H4 (cell line): Measurements from ENCODE around the gene MED6. TPM values are rescaled to one million over a fixed set of nuclear protein-coding genes. Genes with fewer than 3 reads are reported as not detected.
A peak's percentile ranks its signal among the peaks of the same experiment; 100 is the strongest.

Experiments used
- DNase-seq: peaks from one replicate; pipeline ENCODE4 v3.0.0-alpha.2; 2015; ENCODE audit warnings: low spot score
- total RNA-seq: library from RNA; depleted of rRNA; stranded (reverse); fragments of >200 nt; shearing (Covaris generic); gene quantifications from 2 replicates; pipeline ENCODE4 v1.2.3, GENCODE V29; 2014; rRNA removed

Gene MED6, protein sequence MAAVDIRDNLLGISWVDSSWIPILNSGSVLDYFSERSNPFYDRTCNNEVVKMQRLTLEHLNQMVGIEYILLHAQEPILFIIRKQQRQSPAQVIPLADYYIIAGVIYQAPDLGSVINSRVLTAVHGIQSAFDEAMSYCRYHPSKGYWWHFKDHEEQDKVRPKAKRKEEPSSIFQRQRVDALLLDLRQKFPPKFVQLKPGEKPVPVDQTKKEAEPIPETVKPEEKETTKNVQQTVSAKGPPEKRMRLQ
- 48.6 and 50.4 TPM in 2 replicates for total RNA-seq

DNA sequence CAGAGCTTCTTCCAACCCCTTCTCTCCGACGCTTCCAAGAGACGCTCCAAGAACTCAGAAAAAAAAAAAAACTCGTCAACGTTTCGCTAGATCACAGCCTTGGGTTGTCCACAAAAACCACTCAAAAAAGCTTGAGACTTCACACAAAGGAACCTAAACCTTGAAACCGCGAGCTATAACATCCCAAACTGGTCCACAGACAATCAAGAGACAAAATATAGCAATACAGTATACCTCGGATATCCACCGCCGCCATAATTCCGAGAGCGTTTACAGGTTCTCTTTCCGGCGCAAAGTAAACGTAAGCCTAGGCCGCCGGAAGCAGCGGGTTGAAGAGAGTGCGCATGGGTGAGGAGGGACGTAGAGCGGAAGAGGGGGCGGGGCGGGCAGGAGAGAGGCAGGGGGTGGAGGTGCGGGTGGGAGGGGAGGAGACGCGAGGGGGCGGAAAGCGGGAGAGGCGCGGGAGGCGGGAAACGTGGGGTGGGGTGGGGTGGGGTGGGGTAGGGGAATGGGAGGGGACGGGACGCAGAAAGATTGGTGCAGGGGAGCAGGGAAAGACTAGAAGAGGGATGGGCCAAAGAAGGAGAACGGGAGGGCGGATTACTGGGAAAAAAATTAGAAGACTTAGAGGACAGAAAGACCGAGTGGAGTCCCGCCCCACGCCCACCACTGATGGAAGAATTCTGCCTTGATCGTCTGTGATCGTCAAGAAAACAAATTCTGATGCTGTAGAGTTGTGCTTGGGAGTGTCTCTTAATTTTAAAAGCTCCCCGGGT is at the start of gene MED6:
Gene MED6 (minus strand): TSS at position 274 of the 776 bp plus-strand sequence. CDS start 18 bp downstream, at position 256.
- DNase-seq: peak; percentile 92

DNA sequence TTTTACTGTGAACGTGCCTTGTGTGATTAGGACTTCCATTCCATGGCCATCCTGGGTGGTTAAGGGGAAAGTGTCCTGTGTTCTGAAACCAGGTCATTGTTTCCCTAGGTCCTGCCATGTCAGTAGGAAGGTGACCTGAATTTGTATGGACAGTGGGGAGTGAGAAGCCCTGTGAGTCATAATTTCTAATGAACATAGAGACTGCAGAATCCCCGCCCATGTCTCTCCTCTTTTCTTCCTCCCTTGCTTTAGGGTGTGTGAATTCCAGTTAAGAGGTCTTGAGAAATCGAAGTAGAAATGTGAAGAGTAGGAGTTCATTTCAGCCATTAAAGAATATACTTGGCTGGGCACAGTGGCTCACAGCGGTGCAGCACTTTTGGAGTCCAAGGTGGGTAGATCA is 49.3 kb upstream of the MED6 start:
- no peak for DNase-seq

DNA sequence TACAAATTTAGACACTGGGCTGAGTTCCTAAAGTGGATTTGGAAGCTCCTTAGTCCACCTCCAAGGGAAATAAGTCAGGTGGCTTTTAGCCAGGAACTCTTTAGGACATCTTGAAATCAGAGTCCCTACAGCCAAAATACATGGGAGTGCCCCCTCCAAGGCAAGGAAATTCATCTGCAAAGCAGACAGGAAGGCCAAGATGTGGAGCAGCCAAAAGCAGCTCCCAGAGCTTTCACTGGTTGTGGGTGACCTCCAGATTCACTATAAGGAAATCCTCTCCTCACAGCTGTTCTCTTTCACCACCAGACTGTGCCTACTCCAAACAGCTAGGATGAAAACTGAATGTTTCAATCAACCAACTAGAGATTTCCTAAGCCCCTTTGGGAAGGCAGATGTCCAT is 47.9 kb upstream of the MED6 start:
- DNase-seq: no peak

DNA sequence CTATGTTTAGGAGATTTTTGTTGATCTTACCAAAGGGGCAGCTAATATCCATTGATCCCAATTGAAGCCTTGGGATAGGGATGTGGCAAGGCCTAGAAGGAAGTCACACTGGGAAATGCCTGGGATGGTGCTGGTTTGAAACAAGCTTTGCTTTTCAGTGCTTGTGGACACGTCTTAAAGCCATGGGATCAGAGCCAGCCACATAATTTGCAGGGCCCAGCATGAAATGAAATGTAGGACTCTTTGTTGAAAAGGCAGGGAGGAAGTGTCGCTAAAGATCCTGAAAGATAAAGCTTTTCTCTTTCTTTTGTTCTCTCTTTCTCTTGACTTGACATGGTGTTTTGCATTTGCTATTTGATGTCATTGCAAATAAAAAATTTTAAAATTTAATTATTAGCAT is 46.2 kb upstream of the MED6 start:
- no peak for DNase-seq

DNA sequence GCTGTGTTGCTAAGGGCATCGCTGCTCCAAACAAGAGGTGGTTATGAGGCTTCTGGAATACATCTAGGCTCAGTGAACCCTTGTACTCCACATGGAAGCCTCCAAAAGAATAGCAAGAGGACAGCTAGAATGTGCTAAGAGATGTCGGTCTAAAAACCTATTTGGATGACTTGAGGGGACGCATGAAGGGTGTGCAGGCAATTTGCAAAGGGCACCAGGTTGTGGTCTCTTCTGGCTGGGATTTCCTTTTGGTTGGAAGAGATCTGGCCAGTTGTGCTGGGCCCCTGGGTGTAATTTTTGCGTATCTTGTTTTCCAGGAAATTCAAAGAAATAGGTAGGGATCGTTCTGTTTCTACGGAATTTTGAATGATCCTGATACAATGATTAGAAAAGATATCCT is 45.4 kb upstream of the MED6 start:
- no peak for DNase-seq

DNA sequence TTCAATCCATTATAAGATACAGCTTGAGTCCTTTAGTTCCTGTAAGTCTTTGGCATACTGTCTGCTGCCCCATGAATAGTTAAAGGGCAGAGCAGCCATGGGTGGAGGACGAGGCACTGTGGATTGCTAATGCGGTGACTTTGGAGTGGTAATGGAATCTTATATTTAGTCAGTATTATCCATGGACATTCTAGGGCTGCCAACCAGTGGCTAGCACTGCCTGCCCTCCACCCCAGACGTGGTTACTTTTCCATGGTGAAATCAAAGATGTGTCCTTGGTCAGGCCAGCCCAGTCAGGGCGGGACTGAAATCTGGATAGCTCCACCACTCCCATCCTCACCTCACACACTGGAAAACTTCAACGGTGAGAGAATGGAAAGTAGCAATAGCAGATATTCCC is 43.5 kb upstream of the MED6 start:
- no peak for DNase-seq

DNA sequence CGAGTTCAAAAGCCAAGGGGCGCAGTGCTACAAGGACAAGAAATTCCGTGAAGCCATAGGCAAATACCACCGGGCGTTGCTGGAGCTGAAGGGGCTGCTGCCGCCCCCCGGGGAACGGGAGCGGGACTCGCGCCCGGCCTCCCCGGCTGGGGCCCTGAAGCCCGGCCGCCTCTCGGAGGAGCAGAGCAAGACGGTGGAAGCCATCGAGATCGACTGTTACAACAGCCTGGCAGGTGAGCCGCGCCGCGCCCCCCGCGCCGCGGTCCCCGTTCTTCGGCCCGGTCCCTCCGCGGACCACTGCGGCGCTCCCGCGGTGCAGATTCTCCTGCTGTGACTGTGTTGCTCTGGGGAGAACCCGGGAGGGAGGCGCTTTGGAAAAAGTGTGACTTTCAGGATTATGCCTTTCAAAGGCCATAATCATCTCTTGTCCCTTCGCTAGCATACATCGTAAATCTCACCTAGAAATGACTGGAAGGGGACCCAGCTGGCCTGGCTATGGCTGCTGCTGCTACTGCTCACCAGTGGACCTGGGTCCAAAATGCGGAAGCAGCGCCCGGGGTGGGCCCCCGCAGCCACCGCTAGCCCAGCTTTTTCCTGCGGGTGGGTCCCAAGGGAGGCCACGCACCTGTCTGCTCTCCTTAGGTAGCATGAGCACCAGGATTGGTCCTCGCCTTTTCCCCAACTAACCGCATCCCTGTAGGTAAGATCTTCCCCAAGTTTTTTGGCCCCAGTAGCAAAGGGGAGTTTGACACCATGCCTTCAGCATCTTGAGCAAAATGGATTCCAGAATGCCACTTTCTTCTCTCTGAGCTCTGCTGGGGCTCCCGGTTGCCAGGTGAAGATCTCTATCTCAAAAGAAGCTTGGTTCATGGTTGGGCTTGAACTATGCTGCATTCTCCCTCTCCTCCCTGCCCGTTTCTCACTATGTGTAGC is 42.1 kb upstream of the MED6 start:
- no peak for DNase-seq

DNA sequence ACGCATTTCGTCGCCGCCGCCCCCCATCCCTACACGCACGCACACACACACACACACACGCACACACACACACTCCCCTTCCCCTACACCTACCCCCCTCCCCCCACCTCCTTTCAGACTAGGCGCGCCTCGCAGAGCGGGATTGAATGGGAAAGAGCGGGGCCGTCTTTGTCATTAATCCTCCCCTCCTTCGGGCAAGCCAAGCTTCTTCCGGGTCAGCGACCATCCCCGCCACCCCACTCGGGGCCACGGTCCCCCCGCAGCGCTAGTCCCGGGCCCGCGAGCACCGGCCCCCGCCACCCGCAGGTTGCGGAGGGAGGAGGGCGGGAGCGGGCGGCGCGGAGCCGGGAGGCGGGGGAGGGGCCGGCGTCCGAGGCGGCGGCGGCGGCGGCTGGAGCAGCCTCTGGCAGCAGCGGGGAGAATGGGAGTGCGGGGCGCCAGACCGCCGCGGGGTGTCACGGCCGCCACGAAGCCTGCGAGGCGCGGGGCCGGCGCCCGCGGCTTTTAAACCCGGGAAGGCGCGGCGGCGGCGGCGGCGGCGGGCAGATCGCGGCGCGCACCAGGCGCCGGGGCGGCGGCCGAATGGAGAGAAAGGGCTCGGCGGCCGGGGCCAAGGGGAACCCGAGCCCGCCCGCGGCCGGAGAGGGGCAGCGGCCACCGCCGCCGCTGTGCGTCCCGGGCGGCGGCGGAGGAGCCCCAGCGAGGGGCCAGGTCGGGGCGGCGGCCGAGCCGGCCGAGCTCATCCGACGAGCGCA is 41.3 kb upstream of the MED6 start, which contains the start of gene TTC9:
Gene TTC9 (plus strand): TSS at position 369 of the 755 bp plus-strand sequence. CDS start 214 bp downstream, at position 583.
- no peak for DNase-seq

DNA sequence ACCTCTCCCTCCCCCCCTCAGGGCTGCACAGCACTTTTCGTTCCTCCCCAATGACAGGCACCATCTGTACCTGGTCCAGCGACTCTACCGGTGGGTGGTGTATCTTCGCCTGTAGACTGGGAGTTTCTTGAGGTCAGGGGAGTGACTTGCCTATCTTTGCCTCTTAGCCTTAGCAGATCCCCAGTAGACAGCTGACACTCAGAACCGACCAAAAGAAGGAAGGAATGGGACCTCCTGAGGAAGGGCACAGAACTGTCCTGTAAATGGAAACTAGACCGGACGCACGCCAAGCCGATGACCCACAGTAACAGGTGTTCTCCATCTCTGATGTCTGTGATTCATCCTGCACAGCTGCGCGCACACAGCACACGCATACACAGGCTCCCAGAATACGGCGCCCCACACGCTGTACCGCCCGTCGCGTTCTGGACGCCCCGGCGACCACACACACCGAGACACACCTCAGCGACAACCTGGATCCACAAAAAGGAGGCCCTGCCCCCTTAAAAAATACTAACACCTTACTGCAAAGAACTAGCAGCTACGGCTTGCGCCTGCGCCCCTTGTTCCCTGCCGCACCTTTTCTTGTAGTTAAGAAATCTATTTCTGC is 40.6 kb upstream of the MED6 start:
- peak; percentile 46 for DNase-seq

DNA sequence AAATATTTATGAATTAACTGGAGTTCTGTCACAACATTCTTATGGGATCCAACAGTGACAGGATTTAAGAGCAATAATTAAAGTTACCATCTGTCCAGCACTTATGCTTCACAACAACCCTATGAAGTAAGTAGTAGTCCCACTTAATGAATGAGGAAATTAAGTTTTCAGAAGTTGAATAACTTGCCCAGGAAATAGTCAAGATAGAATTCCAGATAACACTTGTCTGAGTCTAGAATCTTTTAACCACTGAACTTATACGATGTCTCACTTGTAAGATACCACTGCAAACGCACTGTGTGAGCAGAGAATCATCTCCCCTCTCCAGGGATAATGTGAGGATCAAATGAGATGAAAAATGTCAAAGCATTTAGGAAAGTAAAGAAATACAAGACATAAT is 38.0 kb upstream of the MED6 start:
- DNase-seq: no peak

DNA sequence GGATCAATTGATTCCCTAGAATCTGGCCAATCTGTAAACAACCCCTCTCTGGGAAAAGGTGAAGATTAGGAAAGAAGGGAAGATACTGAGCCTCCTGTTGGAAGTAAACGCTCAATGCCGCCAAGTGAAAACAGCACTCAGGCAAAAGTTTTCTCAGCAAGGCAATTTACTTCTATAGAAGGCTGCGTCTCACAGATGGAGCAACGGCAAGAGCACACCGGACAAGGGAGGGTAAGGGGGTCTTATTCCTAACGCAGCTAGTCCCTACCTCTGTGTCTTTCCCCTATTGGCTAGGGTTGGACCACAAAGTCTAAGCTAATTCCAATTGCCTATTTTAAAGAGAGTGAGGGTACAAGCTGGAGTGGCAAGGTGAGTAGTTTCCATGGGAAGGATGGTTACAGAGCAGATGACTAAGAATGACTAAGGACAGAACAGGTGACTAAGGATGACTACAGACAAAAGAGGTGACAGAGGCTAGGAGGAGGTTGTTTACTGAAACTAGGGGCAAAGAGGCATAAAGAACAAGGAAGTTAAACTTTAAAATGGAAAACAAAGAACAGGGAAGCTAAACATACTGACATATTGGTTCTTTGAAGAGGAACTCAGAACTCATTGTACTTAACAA is 35.6 kb upstream of the MED6 start:
- DNase-seq: no peak

DNA sequence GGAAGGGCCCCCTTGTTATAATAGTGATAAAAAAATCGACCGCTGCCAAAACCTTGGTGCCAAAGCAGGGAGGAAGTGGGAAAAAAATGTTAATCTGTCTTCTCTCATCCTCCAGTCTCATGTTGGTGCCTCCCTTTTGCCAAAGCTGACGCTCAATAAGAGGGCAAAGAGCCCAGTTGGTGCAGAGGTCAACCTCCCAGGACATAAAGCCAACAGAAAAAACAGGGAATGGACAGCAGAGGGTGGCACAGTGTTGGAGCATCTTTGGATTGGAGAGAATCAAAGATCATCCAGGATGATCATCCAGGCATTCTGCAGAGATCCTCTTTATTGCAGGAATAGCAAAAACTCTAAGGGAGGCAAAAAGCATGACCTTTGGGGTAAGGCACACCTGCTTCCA is 31.5 kb upstream of the MED6 start:
- no peak for DNase-seq

DNA sequence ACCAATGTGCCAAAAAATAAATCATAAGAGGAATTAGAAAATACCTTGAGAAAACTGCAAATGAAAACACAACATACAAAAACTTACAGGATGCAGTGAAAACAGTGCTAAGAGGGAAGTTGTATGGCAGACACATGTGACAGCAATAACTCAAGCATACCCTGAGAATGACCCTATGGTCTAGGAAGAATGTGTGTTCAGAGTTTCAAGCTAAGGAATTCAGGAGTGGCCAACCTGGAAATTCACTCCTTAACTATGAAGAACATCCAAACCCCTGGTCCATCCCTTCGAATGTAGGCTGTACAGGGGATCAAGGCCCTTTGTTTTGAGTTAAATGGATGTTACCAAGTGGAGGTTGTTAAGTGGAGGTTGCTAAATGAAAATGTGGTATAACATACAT is 24.5 kb upstream of the MED6 start:
- no peak for DNase-seq

DNA sequence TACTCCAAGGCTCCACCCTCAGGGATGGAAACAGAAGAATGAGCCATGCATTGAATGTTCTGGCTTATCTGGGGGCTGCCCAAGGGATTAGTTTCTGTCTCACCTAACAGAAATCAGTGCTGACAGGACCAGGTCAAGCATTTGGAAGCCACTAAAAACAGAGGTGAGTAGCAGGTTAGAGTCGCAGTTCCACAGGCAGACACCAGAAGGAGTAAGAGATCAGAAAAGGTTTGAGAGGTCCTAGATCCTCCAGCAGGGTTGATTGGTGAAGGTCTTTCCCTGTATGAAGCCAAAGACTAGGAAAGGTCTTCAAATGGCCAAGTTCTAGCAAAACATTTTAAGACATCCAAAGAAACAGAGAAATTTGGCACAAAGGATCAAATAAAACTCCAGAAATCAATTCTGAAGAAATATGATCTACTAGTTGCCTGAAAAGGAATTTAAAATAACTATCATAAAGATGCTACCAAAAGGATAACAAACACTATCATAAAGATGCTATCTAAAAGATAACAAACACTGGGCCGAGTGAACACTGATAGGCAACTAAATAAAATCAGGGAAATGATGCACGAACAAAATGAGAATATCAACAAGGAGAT is 21.8 kb upstream of the MED6 start:
- peak; percentile 24 for DNase-seq

DNA sequence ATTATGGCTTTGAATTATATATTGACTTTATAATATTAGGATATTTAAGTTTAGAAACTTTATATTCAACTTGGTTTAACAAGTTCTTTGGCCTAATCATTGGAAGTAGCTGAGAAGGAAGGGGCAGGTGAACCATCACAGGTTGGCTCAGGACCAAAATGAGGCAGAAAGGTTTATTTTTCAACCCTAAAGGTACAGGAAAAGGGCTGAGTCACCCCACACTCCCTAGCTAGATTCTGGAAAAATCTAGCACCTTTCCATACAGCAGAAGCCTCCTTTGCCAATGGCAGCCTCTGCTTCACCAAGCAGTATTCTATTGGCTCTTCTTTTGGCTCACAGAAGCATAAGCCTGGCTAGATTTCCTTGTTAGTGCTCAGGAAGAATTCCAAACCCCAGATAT is 19.3 kb upstream of the MED6 start:
- no peak for DNase-seq

DNA sequence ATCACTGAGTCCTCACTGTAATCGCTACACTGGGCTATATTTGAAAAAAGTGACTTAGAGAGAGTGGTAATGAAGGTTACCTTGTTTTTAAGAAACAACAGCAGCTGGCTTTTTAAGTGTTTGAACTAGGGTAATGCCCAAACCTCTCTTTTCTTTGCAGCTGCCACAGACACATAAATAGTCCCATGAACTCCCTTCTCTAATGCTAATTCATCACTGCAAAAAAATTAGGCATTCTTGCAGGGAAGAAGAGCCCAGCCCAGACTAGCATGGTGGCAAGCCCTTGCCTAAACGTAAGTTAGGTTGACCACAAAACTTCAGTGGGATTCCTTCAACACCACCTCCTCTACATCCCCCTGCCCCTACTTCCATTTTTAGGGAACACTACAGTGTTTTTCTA is 17.9 kb upstream of the MED6 start:
- DNase-seq: no peak

DNA sequence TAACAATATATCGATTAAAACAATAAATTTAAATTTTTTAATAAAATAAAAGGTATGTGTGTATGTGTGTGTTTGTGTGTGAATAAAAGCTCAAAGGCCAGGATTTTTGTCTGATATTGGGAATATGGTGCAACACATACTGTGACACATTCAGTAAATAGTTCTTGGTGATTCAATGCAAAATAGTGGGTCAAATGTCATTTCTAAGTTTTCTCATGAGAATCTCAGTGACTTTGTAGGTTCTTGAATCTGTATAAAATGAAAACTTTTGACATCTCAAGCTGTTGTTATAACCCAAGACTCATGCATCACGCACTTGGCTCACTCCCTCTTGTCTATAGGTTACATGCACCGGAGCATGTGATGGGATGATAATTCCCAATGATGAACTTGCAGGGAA is 16.2 kb upstream of the MED6 start:
- no peak for DNase-seq

DNA sequence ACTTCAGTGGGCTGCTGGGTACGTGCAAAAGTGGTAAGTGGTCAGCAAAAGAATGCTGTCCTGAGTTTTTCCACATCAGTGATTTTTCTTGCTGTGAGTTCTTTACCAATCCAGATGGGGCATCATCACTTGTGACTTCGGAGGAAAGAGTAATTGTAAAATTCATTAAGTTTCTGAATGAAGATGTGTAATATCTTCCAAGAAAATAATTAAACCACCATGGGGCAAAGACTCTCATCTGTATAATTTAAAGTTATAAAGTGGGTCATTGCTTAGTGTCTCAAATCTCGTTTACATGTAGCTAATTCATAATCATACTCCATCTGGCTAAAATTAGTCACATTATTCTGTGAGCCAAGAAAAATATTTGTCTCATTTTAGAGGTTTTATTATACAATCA is 10.8 kb upstream of the MED6 start:
- no peak for DNase-seq

DNA sequence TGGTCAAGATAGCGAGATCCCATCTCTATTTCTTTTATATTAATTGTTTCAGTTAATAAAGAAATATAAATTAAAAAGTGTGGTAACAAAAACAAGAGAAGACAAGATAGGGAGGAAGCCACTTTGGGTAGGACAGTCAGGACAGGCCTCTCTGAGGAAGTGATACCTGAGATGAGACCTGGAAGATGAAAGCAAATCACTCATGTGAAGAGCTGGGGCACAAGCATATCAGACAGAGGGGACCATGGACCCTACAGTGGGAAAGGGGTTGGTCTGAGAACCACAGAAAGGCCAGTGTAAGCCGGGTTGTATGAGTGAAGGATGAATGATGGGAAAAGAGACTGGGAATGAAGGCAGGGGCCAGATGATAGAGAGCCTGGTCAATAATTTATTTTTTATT is 1.8 kb upstream of the MED6 start:
- no peak for DNase-seq

DNA sequence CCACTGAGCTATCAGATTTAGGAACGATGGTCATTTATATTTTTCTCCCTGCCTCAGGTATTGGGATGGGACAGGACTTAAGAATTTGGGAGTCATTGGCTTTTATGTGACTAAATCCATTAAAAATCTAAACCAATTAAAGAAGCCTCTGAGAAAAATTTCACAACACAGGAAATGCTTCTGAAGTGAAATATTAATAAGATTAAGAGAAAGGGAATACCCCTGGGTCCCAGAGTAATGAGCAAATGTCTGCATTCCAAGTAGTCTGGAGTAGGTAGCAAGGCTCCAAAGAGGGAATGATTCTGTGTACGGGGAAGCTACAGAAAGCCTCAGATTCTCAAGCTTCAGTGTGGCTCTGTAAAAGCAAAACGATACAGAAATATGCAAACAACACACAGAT is 707 bp upstream of the MED6 start:
- no peak for DNase-seq
